GM12864 (cell line): ENCODE measurements around the gene RECK.
"Not testable (repeated sequence)": the region's sequence is repeated elsewhere in the genome, so short reads cannot be mapped to it uniquely, and the experiment has no call there.

Experiments
- DNase-seq: peaks from one replicate; pipeline ENCODE4 v3.0.0-alpha.2; 2011; ENCODE audit warnings: low read depth
- H3K4me3 ChIP-seq: 2 replicates; pipeline ENCODE4 v1.5.1; 2011; ENCODE audit warnings: mild to moderate bottlenecking, low read depth, low read length, control low read depth
- CTCF ChIP-seq: IDR thresholded peaks from 2 replicates; pipeline ENCODE4 v1.5.1; 2011; ENCODE audit warnings: low read depth, mild to moderate bottlenecking, moderate library complexity, low read length, control low read depth, inconsistent platforms; ENCODE audit errors: missing control alignments

The RECK gene

GRCh38 chr9:36153746-36154145 is 117.0 kb downstream of the RECK start:
- no peak for DNase-seq
- no peak overlapping the region for H3K4me3 ChIP-seq
- no peak for TF ChIP-seq CTCF

- TF ChIP-seq CTCF = no peak
- DNase-seq = no peak
- no peak overlapping the region for H3K4me3 ChIP-seq
Observed at GRCh38 chr9:36154331-36154952, 117.7 kb downstream of the RECK start.

GRCh38 chr9:36156116-36156515 is 119.4 kb downstream of the RECK start:
- H3K4me3 ChIP-seq = no peak overlapping the region
- no peak for DNase-seq
- no peak for TF ChIP-seq CTCF

GRCh38 chr9:36158122-36158521 is 121.4 kb downstream of the RECK start:
- H3K4me3 ChIP-seq = no peak overlapping the region
- no peak for TF ChIP-seq CTCF

GRCh38 chr9:36158917-36159316 is 122.2 kb downstream of the RECK start:
- no peak overlapping the region for H3K4me3 ChIP-seq
- TF ChIP-seq CTCF = no peak
- DNase-seq = no peak

More at GRCh38 chr9:36158122-36158521, 121.4 kb downstream of the RECK start:
- no peak for DNase-seq

GRCh38 chr9:36159509-36159908 is 122.8 kb downstream of the RECK start:
- not testable (repeated sequence) for H3K4me3 ChIP-seq, DNase-seq

- DNase-seq, H3K4me3 ChIP-seq: not testable (repeated sequence)
Observed at GRCh38 chr9:36160126-36160525, 123.4 kb downstream of the RECK start.

- H3K4me3 ChIP-seq = no peak overlapping the region
- no peak for TF ChIP-seq CTCF
- no peak for DNase-seq
Observed at GRCh38 chr9:36161187-36161586, 124.5 kb downstream of the RECK start.
